HG02884 (cell line): ENCODE data around the gene SEPTIN12.
A peak's percentile ranks its signal among the peaks of the same experiment; 100 is the strongest.
"Not testable (repeated sequence)": the region's sequence is repeated elsewhere in the genome, so short reads cannot be mapped to it uniquely, and the experiment has no call there.

Source experiments
- ATAC-seq: cut with Tn5 transposase; IDR thresholded peaks from one replicate; pipeline ENCODE4 v1.9.1; 2021; ENCODE audit warnings: mild to moderate bottlenecking, moderate library complexity; ENCODE audit not compliant: unreplicated experiment

SEPTIN12 gene

GRCh38 chr16:4785758-4786433 lies 2.2 kb downstream of the SEPTIN12 start:
- no peak for ATAC-seq

DNA sequence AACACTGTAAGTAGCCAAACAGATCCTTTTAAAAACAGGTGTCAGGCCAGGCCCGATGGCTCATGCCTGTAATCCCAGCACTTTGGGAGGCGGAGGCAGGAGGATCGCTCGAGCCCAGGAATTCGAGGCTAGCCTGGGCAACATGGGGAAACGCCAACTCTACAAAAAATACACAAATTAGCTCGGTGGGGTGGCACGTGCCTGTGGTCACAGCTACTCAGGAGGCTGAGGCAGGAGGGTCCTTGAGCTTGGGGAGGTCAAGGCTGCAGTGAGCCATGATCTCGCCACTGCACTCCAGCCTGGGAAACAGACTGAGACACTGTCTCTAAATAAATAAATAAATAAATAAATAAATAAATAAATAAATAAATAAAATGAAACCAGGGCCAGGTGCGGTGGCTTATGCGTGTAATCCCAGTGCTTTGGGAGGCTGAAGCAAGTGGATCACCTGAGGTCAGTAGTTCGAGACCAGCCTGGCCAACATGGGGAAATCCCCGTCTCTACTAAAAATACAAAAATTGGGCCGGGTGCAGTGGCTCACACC lies 3.6 kb downstream of the SEPTIN12 start:
- not testable (repeated sequence) for ATAC-seq

- ATAC-seq = no peak
Observed at GRCh38 chr16:4783951-4784336, 4.2 kb downstream of the SEPTIN12 start.

DNA sequence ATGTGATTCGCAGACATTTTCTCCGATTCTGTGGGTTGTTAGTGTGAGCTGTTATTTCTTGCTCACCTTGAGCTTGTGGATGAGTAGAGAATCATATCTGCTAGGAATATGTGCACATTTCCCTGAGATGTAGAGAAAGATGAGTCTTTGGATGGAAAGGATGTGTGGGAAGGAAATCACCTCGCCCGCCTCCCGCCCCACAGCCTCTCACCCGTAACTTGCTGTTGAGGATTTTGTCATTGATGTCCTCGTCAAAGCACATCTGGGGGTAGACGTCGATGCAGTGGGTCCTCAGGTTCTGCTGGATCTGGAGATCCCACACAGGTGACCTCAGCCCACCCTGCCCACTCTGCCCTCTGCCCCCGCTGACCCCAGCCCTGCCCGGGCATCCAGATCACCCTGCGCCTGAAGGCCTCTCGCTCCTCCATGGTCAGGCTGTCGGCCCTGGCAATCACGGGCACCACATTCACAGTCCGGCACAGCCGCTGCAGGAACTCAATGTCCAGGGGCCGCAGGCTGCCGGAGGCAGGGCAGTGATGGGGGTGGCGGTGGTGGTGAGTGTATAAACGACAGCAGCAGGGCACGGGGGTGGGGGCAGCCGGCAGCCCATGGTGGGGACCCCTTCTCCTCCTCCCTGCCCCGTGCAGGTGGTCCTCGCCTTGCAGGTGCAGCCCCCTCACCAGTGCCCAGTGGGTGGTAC lies 4.7 kb downstream of the SEPTIN12 start:
- ATAC-seq = no peak

DNA sequence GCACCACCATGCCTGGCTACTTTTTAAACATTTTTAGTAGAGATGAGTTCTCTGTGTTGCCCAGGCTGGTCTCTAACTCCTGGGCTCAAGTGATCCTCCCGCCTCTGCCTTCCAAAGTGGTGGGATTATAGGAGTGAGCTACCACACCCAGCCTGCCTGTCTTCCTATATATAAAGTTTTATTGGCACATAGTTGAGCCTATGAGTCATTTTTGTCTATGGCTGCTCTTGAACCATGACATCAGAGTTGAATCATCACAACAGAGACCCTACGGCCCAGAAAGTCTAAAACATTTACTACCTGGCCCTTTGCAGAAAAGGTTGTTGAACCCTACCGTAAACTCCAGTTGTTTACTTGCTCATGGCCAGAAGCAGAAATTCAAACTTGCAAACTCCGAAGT lies 7.9 kb downstream of the SEPTIN12 start:
- no peak for ATAC-seq

- no peak for ATAC-seq
Observed at GRCh38 chr16:4778050-4778392, 10.1 kb downstream of the SEPTIN12 start.

GRCh38 chr16:4777339-4778049 lies 10.7 kb downstream of the SEPTIN12 start:
- no peak for ATAC-seq

DNA sequence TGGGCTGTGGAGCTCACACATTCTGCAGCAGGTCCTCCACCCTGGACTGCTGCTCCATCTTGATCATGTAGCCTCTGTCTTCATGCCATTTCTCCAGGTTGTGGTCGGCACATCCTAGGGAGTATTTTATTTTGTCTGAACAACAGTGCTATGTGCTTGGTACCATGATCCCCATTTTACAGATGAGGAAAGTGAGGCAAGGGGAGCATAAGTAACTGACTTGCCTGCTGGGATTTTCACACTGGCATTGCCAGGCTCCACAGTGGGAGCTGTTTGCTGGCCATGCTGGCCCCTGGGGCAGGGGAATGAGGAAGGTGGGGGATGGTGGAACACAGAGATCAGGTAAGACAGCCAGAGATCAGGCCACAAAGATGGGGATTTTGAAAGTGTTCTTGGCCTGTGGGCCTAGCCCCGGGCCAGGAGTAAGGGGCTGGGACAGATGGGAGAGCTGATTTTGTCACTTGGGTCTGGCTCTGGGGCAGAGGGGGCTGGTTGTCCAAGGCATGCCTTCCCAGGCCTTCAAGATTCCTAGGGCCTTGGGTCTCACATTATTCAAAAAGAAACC lies 11.9 kb downstream of the SEPTIN12 start:
- ATAC-seq = no peak

DNA sequence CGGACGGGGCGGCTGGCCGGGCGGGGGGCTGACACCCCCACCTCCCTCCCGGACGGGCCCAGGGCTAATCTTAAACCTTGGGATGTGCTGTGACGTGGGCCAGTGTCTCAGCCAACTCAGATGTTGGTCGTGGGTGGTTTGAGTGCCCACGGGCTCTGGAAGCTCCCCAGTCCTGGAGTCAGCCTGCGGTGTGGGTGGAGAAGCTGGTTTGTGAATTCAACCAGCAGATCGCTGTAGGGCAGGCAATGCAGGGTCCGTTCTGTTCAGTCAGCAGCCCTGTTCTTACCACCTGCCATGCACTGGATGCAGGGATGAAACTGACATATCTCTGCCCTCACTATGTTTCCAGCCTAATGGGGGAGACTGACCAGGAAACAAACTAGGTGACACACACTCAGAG lies 13.1 kb downstream of the SEPTIN12 start:
- ATAC-seq = no peak

DNA sequence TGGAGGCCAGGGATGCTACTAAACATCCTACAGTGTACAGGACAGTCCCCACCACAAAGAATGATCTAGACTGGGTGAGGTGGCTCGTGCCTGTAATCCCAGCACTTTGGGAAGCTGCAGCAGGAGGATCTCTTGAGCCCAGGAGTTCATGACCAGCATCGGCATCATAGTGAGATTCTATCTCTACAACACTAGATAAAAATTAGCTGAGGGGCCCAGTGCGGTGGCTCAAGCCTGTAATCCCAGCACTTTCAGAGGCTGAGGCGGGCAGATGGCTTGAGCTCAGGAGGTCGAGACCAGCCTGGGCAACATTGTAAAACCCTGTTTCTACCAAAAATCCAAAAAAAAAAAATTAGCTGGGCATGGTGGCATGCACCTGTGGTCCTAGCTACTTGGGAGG lies 15.8 kb downstream of the SEPTIN12 start:
- ATAC-seq = no peak

- ATAC-seq = no peak
Observed at GRCh38 chr16:4771646-4772045, 16.5 kb downstream of the SEPTIN12 start.

GRCh38 chr16:4769306-4769638 lies 18.9 kb downstream of the SEPTIN12 start:
- no peak for ATAC-seq

- ATAC-seq = peak; percentile 54
Observed at GRCh38 chr16:4768549-4769305, 19.4 kb downstream of the SEPTIN12 start.

DNA sequence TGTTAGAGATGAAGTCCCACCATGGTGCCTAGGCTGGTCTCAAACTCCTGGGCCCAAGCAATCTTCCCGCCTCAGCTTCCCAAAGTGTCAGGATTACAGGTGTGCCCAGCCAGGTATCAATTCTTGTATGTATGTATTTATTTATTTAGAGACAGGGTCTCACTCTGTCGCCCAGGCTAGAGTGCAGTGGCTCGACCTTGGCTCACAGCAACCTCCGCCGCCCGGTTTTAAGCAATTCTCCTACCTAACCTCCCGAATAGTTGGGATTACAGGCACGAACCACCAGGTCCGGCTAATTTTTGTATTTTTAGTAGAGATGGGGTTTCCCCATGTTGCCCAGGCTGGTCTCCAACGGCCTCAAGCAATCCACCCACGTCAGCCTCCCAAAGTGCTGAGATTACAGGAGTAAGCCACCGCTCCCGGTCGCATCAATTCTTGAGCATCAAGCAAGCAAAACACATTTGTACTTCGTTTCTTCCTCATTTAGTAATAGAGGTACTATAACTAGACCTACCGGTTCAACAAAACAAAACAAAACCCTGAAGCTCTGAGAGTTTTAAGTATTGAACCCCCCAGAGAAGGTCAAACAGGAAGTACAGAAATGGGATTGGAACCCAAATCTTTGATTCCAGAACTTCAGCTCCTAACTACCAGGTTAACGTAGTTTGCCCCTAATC lies 20.1 kb downstream of the SEPTIN12 start:
- ATAC-seq = no peak

DNA sequence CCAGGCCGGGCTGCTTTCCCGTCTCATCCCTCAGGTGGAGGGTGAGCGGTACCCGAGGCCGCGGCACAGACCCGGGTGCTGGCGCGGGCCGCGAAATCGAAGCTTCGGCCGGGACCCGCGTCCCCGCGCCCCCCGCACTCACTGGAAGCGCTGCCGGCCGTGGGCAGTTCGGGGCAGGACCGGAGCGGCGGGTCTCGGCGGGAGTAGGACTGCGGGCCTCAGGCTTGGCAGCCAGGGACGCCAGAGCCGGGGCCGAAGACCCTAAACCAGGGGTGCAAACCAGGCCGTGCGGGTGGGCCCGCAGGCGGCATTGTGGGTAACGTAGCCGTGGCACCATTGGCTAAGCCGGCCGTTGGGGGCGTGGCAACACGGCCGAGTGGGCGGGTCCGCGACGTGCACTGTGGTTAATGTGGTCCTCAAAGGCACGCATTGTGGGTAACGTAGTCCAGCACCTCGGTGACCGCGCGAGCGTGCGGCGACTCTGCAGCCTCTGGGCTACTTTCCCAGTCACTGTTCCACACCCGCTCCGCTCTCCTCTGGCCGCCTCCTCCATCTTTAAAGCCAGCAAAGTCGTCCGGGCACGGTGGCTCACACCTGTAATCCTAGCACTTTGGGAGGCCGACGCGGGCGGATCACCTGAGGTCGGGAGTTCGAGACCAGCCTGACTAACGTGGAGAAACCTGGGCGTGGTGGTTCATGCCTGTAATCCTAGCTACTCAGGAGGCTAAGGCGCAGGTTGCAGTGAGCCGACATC lies 21.1 kb downstream of the SEPTIN12 start, which contains the start of gene ZNF500:
TSS of gene ZNF500 (minus strand) at position 288 of the 754 bp plus-strand sequence. CDS start 1,184 bp downstream, outside the sequence.
- ATAC-seq = peak; percentile 83

GRCh38 chr16:4765511-4766474 lies 22.4 kb downstream of the SEPTIN12 start:
- ATAC-seq = no peak

GRCh38 chr16:4763791-4764190 lies 24.4 kb downstream of the SEPTIN12 start:
- ATAC-seq = no peak

DNA sequence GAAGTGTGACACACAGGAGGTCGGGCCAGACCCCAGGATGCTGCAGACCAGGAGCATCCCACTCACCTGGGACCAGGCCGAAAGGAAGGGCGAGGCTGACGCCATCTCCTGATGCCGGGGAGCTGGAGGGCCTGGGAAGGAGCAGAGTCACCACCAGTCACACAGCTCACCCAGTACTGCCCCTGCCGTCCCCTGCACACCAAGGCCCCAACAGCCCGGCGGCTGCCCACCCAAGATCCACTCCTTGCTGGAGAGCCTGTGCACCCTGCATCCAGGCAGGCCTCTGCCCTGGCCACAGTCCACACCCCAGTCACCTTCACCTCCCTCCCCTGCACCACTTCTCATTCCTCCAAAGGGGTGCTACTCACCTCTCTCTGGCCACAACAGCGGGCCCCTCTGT lies 25.9 kb downstream of the SEPTIN12 start:
- no peak for ATAC-seq
